Mucosa of descending colon (tissue), 3 donors: ENCODE measurements around the gene RTN4R. TPM values are rescaled to one million over a fixed set of nuclear protein-coding genes. Genes with fewer than 3 reads are reported as not detected.

Source experiments
- ATAC-seq: fragments of 200-7000 bp; cut with Tn5 transposase; one replicate; pipeline ENCODE4 v1.9.1; 2020; ENCODE audit warnings: mild to moderate bottlenecking, moderate library complexity
- DNase-seq, 3 donors: peaks; one replicate each; pipeline ENCODE4 v3.0.0-alpha.2; 2020
- H3K36me3 ChIP-seq: fragments of 200-600 bp; one replicate; pipeline ENCODE4 v1.8.0; 2021; ENCODE audit warnings: low read depth, mild to moderate bottlenecking
- H3K4me1 ChIP-seq: fragments of 200-600 bp; one replicate; pipeline ENCODE4 v1.8.0; 2021; ENCODE audit warnings: low read depth, mild to moderate bottlenecking
- H3K4me3 ChIP-seq: fragments of 200-600 bp; one replicate; pipeline ENCODE4 v1.8.0; 2021; ENCODE audit warnings: mild to moderate bottlenecking
- H3K9me3 ChIP-seq: fragments of 200-600 bp; one replicate; pipeline ENCODE4 v1.8.0; 2021; ENCODE audit warnings: mild to moderate bottlenecking
- intact Hi-C, 2 donors: fragments of 100-400 bp; cut with DNase I in 1 of 2; cut with micrococcal nuclease in 1 of 2; formaldehyde crosslinking; loops; one replicate each; pipeline versions ENCODE4 v1.11.0 to v1.11.1; 2022; cut with DNase I, micrococcal nuclease
- total RNA-seq, 3 donors: library from RNA; stranded (reverse); fragmentation: NEBNext Ultra II Directional in 2 of 3; extraction: Animal tissue kit (Norgen Biotek cat#: 25700) in 2 of 3; gene quantifications; one replicate each; pipeline versions ENCODE4 v1.2.1 to v1.2.4, GENCODE V29; 2021 to 2023
- TF ChIP-seq, protein P1 (sequence below): fragments of 200-600 bp; IDR thresholded peaks from one replicate; pipeline ENCODE4 v1.8.0; 2022; ENCODE audit warnings: antibody characterized with exemption, mild to moderate bottlenecking
- donor health status: DM: no; HTN: no; CAD: no; lungs with moderate emphysema.
- donor health status: DM: no; HTN: no; CAD: no.
- donor health status: DM: no; HTN: yes; CAD: no.

Gene RTN4R
- total RNA-seq, 3 donors from 2014 or later, result 1.6 to 3.5 (median 2.5) TPM

DNA sequence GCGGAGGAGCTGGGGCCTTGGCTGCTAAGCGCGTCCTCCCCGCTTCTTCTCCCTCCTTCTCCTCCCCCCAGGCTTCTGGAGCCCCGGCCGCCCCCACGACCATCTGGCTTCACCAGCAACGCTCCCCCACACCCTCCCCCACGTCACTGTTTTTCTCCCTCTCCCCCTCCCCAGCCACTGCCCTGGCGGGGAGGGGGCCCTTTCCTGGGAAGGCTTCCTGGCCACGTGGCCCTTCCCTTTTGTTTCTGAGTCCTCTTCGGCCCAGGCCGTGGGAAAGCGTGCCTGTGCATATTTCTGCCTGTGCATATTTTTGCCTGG, 27.7 kb downstream of the RTN4R start:
- ATAC-seq (no peak), DNase-seq (no peak)
- TF ChIP-seq, protein P1, sequence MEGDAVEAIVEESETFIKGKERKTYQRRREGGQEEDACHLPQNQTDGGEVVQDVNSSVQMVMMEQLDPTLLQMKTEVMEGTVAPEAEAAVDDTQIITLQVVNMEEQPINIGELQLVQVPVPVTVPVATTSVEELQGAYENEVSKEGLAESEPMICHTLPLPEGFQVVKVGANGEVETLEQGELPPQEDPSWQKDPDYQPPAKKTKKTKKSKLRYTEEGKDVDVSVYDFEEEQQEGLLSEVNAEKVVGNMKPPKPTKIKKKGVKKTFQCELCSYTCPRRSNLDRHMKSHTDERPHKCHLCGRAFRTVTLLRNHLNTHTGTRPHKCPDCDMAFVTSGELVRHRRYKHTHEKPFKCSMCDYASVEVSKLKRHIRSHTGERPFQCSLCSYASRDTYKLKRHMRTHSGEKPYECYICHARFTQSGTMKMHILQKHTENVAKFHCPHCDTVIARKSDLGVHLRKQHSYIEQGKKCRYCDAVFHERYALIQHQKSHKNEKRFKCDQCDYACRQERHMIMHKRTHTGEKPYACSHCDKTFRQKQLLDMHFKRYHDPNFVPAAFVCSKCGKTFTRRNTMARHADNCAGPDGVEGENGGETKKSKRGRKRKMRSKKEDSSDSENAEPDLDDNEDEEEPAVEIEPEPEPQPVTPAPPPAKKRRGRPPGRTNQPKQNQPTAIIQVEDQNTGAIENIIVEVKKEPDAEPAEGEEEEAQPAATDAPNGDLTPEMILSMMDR, result no peak
- peaks cover 3% of the 10 kb centered on the region for H3K4me1 ChIP-seq
- no peak overlapping the region for H3K4me3 ChIP-seq
- no peaks in the 10 kb centered on the region for H3K36me3 ChIP-seq
- intact Hi-C loops, result no loop called here
- H3K9me3 ChIP-seq, result no peaks in the 10 kb centered on the region

DNA sequence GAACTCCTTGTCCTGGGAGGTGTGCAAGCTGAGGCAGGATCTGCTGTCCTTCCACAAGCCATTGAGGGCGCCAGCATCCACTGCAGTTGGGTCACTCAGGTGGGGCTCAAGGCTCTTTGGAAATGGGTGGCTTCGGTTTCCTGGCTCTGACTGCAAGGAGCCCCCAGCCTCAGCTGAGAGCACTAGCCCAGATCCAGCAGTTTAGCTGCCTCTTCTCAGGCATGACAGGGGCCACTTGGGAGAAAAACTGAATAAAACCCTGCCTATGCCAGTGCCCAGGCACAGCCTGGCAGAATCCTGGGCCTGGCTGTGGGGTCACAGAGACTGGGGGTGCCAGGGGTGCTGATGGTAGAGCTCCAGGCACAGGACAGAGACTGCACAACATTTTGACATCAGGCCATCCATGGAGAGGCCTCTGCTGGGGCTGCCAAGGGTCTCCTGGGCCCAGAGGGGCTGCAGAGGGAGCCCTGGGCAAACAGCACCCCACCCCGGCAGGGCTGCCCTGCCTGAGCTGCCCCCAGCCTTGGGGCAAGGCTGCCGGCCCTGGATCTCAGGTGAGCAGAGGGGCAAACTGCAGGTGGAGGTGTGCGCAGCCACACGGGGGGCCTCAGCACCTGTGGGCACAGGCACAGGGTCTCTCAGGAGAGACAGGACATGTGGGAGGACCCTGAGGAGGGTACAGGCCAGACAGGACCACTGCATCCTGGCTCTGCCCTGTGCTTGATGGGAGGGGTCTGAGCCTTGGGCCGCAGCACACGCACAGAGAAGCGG, 28.3 kb downstream of the RTN4R start:
- DNase-seq (no peak), ATAC-seq (no peak)
- intact Hi-C loops, result no loop called here
- Histone ChIP-seq H3K4me3 (no peak overlapping the region), H3K4me1 (peaks cover 3% of the 10 kb centered on the region), H3K9me3 (no peaks in the 10 kb centered on the region), H3K36me3 (no peaks in the 10 kb centered on the region)
- TF ChIP-seq, protein P1, result no peak

DNA sequence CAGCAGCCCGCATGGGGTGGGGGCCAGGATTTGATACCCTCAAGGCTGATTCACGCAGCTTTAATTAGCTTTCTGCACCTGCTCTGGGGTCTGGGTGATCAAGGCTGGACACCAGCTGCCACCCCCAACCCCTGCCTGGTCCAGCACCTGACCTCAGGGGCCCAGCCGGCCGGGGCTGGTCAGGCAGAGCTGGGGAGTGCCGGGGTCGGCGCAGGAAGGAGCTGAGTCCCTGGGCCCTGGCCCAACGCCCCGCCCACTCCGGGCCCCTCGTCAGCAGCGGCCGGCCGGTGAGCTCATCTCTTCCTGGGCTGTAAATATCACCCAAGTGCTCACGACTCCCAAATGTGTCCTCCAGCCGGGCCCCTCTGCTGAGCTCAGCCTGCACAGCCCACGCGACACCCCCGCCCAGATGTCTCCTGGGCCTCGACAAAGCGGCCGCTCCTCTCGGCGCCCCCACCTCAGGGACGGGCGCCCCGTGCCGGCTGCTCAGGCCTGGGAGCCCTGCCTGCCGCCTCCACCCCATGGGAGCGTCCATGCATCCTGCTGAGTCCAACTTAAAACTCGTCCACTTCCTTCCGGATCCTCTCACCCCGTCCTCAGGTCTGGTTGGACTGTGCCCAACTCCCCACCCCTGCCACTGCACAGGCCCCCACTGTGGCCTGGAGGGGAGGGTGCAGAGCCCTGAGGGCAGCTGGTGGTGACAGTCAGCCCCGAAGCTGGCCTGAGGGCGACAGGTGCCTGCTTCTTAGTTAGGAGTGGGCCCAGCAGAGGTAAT, 29.0 kb downstream of the RTN4R start:
- no peaks in the 10 kb centered on the region for H3K36me3 ChIP-seq
- peaks cover 3% of the 10 kb centered on the region for H3K4me1 ChIP-seq
- intact Hi-C loops, result no loop called here
- TF ChIP-seq, protein P1, result no peak
- DNase-seq (no peak), ATAC-seq (peak; percentile 15)
- H3K4me3 ChIP-seq, result no peak overlapping the region
- H3K9me3 ChIP-seq, result no peaks in the 10 kb centered on the region

DNA sequence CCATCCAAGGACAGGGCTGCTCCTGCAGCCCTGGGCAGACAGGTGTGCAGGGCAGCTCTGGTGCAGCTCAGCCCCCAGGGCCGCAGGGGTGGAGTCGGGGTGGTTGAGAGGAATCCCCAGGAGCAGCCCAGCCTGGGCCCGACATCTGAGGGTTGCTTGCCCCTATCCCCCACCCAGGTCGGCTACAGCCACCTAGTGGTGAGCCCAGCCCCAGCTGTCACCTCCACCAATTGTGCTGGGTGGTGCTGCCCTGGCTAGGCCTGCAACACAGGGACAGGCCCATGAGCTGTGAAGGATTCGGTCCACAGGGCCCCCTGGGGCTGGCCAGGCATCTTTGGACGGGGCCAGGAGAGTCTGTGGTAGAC, 29.6 kb downstream of the RTN4R start:
- Histone ChIP-seq H3K4me3 (no peak overlapping the region), H3K36me3 (no peaks in the 10 kb centered on the region), H3K9me3 (no peaks in the 10 kb centered on the region), H3K4me1 (peaks cover 3% of the 10 kb centered on the region)
- peak in 2 of 3 donors; percentile 33 to 64 for DNase-seq
- peak; percentile 65 for ATAC-seq
- TF ChIP-seq, protein P1, result no peak
- intact Hi-C loops, result no loop called here

DNA sequence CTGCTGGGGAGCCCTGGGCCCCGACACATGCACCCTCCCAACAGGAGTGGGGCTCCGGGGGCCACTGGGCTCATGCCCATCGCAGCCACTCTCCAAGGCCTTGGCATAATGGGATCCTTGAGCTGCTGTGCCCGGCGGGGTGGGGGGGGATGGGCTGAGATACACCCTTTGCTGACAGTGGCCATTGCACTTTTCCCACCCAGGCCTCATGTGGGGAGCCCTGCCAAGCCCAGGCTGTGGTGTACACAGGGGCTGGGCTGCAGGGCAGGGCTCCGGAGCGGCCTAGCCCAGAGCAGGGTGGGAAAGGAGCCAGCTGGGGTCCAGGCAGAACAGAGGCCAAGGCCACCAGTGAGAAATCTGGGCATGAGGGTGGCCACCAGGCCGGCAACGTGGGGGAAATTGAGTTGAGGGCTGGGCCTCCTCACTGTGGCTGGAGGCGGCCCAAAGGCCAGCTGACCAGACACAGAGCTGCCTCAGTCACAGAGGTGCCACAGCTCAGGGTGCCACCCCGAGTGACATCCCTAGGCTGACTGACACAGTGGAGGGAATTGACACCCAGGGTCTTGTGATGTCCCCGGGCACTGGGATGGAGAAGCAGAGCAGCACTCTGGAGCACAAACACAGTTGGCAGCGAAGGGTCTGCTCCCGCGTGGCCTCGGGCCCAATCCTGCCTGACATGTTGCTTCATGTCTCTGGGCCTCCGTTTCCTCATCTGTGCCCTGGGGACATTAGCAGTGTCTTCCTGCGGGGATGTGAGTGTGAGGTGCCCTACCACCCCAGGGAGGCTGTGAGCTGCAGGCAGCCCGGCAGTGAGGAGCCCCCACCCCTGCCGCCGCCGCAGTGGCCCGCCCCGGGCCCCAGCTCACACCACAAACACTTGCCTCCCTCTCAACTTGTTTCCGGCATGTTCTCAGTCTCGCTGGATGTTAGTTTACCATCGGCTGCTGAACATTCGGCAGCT, 30.4 kb downstream of the RTN4R start:
- intact Hi-C loops, result no loop called here
- Histone ChIP-seq H3K36me3 (no peaks in the 10 kb centered on the region), H3K9me3 (no peaks in the 10 kb centered on the region), H3K4me1 (no peaks in the 10 kb centered on the region), H3K4me3 (no peak overlapping the region)
- TF ChIP-seq, protein P1, result no peak
- ATAC-seq (peak; percentile 37), DNase-seq (no peak)
